Measurements from ENCODE around the gene CD151. TPM values are rescaled to one million over a fixed set of nuclear protein-coding genes. Genes with fewer than 3 reads are reported as not detected.

Gene CD151
- polyA plus RNA-seq, 1 experiment: 559 TPM

- TF ChIP-seq, protein P1, sequence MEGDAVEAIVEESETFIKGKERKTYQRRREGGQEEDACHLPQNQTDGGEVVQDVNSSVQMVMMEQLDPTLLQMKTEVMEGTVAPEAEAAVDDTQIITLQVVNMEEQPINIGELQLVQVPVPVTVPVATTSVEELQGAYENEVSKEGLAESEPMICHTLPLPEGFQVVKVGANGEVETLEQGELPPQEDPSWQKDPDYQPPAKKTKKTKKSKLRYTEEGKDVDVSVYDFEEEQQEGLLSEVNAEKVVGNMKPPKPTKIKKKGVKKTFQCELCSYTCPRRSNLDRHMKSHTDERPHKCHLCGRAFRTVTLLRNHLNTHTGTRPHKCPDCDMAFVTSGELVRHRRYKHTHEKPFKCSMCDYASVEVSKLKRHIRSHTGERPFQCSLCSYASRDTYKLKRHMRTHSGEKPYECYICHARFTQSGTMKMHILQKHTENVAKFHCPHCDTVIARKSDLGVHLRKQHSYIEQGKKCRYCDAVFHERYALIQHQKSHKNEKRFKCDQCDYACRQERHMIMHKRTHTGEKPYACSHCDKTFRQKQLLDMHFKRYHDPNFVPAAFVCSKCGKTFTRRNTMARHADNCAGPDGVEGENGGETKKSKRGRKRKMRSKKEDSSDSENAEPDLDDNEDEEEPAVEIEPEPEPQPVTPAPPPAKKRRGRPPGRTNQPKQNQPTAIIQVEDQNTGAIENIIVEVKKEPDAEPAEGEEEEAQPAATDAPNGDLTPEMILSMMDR (IDR thresholded peaks at IDR 0.05; ENCODE audit: low read depth, low read length): no peak
- H3K27ac ChIP-seq (ENCODE audit: low read depth, low read length): peak overlapping the region; percentile 97
- no peaks in the 10 kb centered on the region; the same call in 1 of the 2 replicates for H3K9me3 ChIP-seq (ENCODE audit: control insufficient read depth, insufficient read depth, low read length)
- DNase-seq (ENCODE audit: low read depth, low spot score): no peak
- H3K27me3 ChIP-seq (ENCODE audit: control insufficient read depth, insufficient read depth, low read length): no peaks in the 10 kb centered on the region
- H3K4me3 ChIP-seq (ENCODE audit: low read depth, low read length): no peak overlapping the region
- CTCF ChIA-PET: interaction anchor here (1.2 kb wide), 1 partner anchor 15 kb away, joined by 8 read pairs; no protein-coding TSS in a partner anchor
- POLR2A ChIA-PET: interaction anchor here (0.8 to 1.6 kb wide), 4 partner anchors 13 to 27 kb away, joined by 4 to 6 read pairs (median 4); partner anchors contain the start of gene PNPLA2
Measured at GRCh38 chr11:846496-847098, 13.8 kb downstream of the CD151 start.

- POLR2A ChIA-PET: interaction anchor here (1.9 kb wide), 1 partner anchor 12 kb away, joined by 6 read pairs; no protein-coding TSS in a partner anchor
- Histone ChIP-seq H3K27ac (ENCODE audit: low read depth, low read length) (no peak overlapping the region), H3K27me3 (ENCODE audit: control insufficient read depth, insufficient read depth, low read length) (no peaks in the 10 kb centered on the region), H3K4me3 (ENCODE audit: low read depth, low read length) (no peak overlapping the region), H3K9me3 (ENCODE audit: control insufficient read depth, insufficient read depth, low read length) (no peaks in the 10 kb centered on the region; the same call in 1 of the 2 replicates)
- CTCF ChIA-PET: interaction anchor here (1.4 to 1.5 kb wide), 3 partner anchors 10 to 12 kb away, joined by 3 to 4 read pairs (median 4); no protein-coding TSS in a partner anchor
- no peak for DNase-seq (ENCODE audit: low read depth, low spot score)
- TF ChIP-seq, protein P1 (IDR thresholded peaks at IDR 0.05; ENCODE audit: low read depth, low read length): no peak
Measured at GRCh38 chr11:847876-848275, 15.1 kb downstream of the CD151 start.

- TF ChIP-seq, protein P1 (IDR thresholded peaks at IDR 0.05; ENCODE audit: low read depth, low read length): peak; percentile 82
- H3K27ac ChIP-seq (ENCODE audit: low read depth, low read length): no peak overlapping the region
- no peaks in the 10 kb centered on the region; the same call in 1 of the 2 replicates for H3K9me3 ChIP-seq (ENCODE audit: control insufficient read depth, insufficient read depth, low read length)
- no peaks in the 10 kb centered on the region for H3K27me3 ChIP-seq (ENCODE audit: control insufficient read depth, insufficient read depth, low read length)
- H3K4me3 ChIP-seq (ENCODE audit: low read depth, low read length): no peak overlapping the region; the same call in 1 of the 2 replicates
- ChIA-PET CTCF (interaction anchor here (0.6 to 1.5 kb wide), 4 partner anchors 10 to 127 kb away, joined by 3 to 4 read pairs (median 4); no protein-coding TSS in a partner anchor), POLR2A (interaction anchor here (1.9 kb wide), 1 partner anchor 11 kb away, joined by 6 read pairs; no protein-coding TSS in a partner anchor)
- DNase-seq (ENCODE audit: low read depth, low spot score): no peak
Measured at GRCh38 chr11:848380-848931, 15.7 kb downstream of the CD151 start.

GRCh38 chr11:849104-849824, 16.5 kb downstream of the CD151 start:
- TF ChIP-seq, protein P1 (IDR thresholded peaks at IDR 0.05; ENCODE audit: low read depth, low read length): no peak
- no peak for DNase-seq (ENCODE audit: low read depth, low spot score)
- peak overlapping the region; percentile 54 for H3K4me3 ChIP-seq (ENCODE audit: low read depth, low read length)
- H3K9me3 ChIP-seq (ENCODE audit: control insufficient read depth, insufficient read depth, low read length): no peaks in the 10 kb centered on the region; the same call in 1 of the 2 replicates
- ChIA-PET POLR2A (interaction anchor here (1.9 kb wide), 1 partner anchor 10 kb away, joined by 6 read pairs; no protein-coding TSS in a partner anchor), CTCF (interaction anchor here (1.4 kb wide), 1 partner anchor 11 kb away, joined by 4 read pairs; no protein-coding TSS in a partner anchor)
- no peaks in the 10 kb centered on the region for H3K27me3 ChIP-seq (ENCODE audit: control insufficient read depth, insufficient read depth, low read length)
- no peak overlapping the region for H3K27ac ChIP-seq (ENCODE audit: low read depth, low read length)

Measured in AG04450 (cell line).